Eye (tissue), 1 donor: Measurements from ENCODE around the gene IL7R.

Experiments
- DNase-seq: peaks from one replicate; pipeline ENCODE4 v3.0.0-alpha.2; 2015

The IL7R gene

DNA sequence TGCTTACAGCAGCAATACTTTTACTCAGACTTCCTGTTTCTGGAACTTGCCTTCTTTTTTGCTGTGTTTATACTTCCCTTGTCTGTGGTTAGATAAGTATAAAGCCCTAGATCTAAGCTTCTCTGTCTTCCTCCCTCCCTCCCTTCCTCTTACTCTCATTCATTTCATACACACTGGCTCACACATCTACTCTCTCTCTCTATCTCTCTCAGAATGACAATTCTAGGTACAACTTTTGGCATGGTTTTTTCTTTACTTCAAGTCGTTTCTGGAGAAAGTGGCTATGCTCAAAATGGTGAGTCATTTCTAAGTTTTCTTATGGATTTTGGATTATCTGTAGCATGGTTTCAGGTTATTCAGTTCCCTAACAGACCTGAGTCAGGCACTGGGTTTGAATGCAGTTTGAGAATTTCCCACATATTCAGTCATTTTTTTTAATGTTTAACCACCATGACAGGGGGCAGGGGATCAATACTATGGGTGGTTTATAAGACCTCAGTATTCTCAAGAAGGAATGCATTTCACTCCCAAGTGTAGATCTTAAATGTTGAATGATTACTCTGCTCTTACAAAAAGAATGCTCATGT is at the start of gene IL7R:
Gene IL7R, plus strand, starts transcription at position 127 of the 587 bp plus-strand sequence. Its CDS starts 87 bp downstream, at position 214.
- DNase-seq, result no peak

DNA sequence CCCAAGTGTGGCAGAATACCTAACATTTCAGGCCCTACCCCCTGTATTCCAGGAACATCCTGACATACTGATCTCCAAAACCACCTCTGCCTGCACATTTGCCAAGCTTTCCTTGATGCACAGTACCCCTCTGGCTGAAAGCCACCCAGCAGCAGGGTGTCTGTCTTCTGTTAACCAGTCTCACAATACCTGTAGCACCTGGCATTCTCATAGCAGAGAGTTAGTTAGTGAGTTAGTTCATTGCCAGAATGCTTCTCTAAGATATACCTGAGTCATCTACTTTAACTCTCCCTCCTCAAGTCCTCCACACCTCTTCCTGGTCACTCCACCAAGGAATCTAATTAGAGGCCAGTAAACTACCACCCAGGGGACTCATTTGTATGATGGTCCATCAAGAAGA is 46.1 kb upstream of the IL7R start:
- no peak for DNase-seq

DNA sequence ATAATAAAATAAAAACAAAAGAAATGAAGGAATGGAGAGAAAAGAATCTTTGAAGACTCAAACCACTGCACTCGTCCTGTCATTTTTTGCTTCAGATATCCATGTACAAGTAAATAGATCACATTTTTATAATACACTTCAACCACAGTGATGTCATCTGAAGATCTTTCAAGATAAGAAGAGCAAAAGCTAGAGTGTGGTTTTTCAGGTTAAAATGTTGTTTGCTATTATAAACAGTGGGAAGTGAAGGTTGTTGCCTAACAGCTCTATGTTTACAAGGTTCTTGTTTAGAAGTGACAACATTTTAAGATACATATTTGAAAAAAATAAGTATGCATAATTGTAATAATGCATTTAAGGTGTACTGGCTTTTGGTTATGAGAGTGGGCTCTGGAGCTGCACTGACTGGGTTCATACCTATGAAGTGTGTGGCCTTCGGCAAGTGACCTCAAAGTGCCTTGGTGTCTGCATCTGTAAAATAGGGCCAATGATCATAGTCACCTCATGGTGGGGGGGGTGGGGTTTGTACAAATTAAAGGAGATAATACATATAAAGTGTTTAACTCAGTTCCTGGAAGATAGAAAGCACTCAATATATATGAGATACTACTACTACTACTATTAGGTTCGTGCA is 45.5 kb upstream of the IL7R start:
- no peak for DNase-seq

DNA sequence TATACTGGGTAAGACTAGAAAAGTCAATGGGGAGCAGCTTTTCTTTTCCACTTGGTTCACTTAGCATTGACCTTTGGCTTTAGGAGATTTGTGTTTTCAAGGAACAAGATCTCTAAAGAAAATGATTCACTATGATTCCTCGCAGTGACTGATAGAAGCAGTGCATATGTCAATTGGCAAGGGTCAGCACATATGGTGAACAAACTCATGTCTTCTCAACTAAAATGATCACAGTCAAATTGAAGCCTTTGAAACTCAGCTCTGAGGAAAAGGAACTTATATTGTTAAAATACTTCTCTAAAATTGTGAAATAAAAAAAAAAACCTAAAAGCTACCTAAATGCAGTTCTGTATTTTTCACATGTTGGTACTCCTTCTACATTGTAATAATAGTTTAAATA is 43.2 kb upstream of the IL7R start:
- no peak for DNase-seq

DNA sequence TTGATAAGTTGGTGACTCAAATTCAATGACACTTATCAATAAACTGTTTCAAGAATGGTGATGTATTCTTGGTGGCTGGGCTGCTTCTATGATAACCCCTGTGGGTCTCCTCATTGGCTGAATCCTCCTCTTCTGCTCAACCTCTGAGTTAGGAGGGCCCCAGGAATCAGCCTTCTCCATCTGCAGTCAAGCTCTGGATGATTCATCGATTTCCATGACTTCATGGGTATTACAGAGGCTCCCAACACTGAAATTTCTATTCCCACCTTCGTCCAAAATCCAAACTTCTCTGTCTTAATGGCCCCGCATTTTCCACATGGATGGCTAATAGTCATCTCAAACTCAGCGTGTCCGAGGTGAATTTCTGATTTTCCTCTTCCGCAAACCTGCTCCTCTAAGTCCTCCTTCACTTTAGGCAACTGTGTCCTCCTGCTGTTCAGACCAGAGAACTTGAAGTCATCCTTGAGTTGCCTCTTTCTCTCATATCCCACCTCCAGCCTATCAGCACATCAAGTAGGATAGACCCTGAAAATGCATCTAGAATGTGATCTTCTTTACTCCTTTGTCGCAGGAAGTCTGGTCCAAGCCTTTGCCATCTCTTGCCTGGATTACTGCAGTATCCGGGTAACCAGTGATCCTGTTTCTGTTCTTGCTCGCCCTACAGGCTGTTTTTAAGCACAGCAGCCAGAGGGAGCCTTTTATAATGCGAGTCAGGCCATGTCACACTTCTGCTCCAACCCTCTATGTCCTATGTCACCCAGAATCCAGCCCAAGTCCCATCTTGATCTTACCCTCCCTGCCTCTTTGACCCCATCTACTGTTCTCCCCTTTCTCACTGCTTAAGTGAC is 41.4 kb upstream of the IL7R start:
- no peak for DNase-seq

GRCh38 chr5:35816881-35817521 is 39.7 kb upstream of the IL7R start:
- no peak for DNase-seq

DNA sequence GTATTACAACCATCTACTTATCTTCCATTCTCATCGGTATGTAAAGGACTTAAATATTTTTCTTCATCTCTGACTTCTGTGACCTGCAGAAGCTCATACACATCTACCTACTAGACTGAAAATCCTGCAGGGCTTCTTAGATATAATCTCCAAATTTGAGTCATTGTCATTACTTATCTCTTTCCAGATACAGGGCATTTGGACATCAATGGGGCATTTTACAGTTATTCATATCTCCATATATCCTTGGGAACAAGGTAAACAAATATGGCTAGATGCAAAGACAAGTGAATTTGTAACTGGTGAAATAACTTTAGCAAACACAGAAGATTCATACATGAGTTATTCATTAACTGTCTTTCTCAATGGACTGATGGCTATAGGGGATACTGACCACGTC is 37.7 kb upstream of the IL7R start:
- no peak for DNase-seq

GRCh38 chr5:35819668-35820067 is 37.0 kb upstream of the IL7R start:
- DNase-seq, result no peak

GRCh38 chr5:35820735-35821134 is 36.0 kb upstream of the IL7R start:
- DNase-seq, result no peak

DNA sequence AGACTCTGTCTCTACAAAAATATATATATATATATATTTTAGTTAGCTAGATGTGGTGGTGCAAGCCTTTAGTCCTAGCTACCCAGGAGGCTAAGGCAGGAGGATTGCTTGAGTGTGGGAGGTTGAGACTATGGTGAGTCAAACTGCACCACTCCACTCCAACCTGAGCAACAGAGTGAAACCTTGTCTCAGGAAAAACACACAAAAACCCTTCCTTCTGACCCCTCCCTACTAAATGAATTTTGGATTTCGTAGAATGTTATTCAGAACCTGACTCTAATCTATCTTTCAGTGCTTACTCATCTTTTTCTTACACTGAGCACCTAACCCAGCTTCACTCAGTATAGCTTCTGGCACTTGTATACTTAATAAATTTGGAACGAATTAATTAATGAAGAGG is 35.2 kb upstream of the IL7R start:
- no peak for DNase-seq

GRCh38 chr5:35822511-35822910 is 34.2 kb upstream of the IL7R start:
- DNase-seq, result no peak

DNA sequence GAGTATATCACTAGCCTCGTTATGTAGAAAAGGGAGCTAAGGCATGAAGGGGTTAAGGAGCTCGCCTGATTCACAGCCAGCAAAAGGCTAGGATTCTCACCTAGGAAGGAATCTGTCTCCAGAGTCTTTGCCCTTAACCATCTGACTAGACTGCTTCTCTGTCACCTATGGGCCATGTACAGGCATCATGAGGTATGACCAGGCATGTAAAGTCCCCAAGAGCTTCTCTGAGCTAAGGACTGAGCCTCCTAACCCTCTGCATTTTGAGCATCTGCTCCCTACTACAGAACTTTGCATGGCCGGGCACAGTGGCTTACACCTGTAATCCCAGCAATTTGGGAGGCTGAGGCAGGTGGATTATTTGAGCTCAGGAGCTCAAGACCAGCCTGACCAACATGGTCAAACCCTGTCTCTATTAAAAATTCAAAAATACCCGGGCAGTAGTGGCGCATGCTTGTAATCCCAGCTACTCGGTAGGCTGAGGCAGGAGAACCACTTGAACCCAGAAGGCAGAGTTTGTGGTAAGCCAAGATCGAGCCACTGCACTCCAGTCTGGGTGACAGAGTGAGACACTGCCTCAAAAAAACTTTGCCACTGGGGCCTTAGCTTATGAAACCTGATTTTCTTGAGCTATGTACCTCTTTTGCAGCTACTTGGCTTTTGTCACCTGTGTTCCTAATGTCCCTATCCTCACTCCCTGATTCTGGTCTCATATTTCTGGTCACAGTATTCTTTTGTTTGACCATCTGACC is 33.2 kb upstream of the IL7R start:
- DNase-seq, result no peak

GRCh38 chr5:35826056-35826455 is 30.6 kb upstream of the IL7R start:
- DNase-seq, result no peak

GRCh38 chr5:35826554-35826953 is 30.1 kb upstream of the IL7R start:
- no peak for DNase-seq

DNA sequence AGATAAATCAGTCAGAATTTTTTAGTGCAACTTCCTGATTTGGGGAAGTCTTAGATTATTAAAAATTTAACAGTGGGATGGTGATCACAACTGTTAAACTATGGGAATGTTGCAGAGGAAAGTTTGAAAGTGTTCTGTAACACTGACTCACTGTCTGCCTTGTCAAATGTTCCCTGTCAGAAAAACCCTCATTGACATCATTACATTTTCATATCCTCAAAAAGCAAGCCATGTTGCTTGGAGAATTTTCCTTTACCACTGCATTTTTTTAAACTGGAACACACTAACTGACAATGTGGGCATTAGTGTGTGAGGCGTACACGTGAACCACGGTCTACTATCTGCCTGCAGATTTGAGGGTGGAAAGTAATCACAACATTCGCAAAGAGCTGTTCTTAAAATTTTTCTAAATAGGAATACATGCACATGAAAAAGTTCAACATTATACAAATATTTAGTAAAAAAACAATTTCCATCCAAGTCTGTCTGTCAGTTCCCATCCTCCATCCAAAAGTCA is 28.6 kb upstream of the IL7R start:
- no peak for DNase-seq

DNA sequence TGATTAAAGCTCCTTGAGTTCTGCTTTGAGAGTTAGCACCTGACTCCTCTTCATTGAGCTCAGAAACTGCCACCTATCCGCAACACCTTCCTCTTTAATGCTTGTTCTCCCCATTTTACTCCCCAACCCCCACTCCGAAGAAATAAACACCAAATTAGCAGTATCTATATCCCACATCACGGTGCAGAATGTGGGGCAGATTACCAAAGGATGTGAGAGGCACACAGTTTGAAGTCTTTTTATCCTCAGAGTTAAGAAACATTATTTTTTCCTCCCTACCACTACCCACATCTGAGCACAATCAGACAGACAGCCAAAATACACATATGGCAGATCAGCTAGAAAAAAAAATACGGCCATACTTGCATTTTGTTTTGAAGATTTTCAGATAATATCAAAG is 26.1 kb upstream of the IL7R start:
- no peak for DNase-seq

DNA sequence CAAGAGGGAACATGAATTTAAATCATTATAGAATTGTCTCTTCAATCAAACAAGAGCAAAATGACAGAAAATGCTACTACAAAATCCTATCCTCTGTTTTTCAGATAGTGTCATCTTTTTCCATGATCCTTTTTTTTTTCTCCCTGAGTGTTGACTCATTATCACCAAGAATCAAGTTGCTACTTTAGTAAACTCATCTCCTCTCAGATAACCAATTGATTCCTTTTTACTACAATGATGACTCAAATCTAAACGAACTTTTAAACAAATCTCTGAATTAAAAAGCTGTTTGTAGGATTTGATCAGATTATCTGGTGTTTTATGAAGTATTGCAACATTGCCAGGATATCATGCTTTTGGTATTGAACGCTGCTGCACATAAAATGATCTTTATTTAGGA is 23.9 kb upstream of the IL7R start:
- DNase-seq, result no peak

DNA sequence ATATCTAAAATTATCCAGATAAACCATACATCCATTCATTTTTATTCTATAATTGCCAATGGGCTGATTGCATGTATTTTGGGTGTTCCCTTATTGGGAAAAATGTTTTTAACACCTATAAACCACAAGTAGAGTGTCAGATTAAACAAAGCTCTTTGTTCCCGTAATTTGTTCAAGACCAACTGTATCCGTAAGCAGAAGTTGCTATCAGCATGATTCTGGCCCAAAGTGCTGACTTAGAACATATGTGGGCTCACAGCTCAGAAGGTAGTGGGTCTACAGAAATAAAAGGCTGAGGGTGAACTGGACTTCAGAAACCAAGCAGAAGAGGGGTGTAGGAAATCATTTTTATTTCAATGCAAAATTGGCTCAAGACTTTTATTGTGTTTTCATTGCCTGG is 23.5 kb upstream of the IL7R start:
- no peak for DNase-seq

DNA sequence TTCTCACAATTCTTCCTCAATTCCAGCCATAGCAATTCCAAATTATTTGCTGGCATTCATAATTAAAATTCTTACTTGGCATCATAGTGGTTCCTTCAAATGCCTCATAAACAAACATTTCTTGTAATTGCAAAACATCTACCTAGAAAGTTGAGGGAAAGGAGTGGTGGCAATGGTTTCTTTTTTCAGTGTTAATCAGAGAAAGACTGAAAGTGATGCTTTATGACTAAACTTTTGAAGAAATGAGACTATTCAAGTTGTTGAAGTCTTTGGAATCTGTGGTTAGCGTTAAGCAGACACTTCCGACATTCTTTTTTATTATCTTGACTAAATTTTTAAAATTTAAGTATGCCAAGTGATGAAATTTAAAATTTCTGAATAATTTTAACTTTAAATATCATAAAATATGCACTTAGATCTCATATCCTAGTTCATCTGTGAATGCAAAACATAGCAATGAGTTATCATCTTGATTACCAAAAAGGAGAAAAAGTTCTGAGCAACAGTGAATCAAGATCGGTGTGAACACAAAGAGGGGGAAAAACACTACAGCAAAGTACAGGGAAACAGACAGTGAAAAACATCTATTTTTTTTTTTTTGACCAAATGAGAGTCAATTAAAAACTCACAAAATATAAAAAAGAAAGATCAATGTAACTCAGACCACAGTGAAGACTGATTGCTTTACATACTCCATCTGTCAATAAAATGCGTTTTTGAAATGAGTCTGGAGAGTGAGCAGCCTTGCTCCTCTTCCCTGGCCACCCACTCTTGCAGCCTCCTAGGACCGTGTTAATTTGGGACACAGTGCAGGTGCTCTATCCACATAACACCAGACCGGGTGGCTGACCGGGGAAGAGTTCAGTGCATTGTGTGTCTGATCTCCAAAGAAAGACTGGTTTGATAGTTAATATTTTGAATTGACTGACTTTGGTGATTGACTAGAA is 20.6 kb upstream of the IL7R start:
- DNase-seq, result no peak

DNA sequence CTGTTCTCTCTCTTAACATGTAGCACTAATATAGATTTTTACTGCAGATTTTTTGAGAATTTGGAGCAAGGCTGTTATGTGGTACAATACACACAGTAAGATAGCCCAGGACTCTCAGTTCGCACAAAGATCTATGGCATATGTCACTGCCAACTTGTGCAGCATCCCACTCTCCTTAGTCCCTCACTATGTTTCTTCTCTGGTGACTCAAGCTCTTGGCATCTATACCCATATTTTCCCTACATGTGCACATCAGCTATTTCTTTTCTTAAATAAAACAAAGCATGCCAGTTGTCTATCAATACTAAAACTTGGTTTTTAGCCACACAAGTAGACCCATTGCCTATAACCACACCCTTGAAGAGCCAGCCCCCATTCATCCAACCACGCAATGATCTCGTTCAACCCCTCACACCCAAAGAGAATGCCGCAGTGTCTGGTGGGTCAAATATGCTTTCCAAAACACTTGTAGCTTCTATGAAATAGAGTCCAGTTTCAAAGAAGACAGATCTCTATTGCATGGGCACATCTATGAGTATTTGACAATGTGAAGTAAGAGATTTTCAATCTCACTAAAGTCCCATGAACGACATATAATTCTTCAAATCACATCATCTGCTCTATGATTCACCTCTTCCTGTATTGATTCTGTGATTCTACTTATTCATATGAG is 18.2 kb upstream of the IL7R start:
- no peak for DNase-seq

DNA sequence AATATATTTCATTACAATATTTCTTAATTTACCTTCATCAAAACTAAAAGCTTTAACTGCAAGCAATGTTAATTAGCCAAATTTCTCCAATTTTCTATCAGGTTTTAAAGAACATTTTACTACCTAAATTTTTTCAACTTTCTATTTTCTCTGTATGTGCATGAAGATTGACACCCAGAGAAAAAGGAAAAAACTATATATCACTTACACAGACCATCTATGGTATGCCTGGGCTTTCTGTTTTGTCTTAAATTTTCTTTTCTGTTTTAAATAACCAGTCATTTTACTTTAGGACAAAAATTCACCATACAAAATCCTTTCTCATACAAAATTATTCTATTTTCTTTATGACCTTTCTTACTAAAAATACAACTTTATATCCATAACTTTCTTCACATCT is 13.8 kb upstream of the IL7R start:
- no peak for DNase-seq
